Loucy (cell line): ENCODE results near the gene MTHFSD.

Experiments used
- H2AFZ ChIP-seq: fragments of 200-600 bp; sonication (generic); 2 replicates; pipeline ENCODE4 v1.6.0; 2016; ENCODE audit warnings: antibody characterized with exemption, mild to moderate bottlenecking, low read length, moderate library complexity
- H3F3A ChIP-seq: fragments of 200-600 bp; 2 replicates; pipeline ENCODE4 v1.6.0; 2016; ENCODE audit warnings: antibody characterized with exemption, low read depth, mild to moderate bottlenecking
- H3K27me3 ChIP-seq: fragments of 200-600 bp; sonication (generic); 2 replicates; pipeline ENCODE4 v1.6.1; 2014; ENCODE audit warnings: low read length, mild to moderate bottlenecking; ENCODE audit not compliant: insufficient read depth, poor library complexity, severe bottlenecking
- H3K36me3 ChIP-seq: fragments of 200-600 bp; sonication (generic); 2 replicates; pipeline ENCODE4 v1.6.1; 2016; ENCODE audit warnings: low read length; ENCODE audit not compliant: insufficient read depth
- H3K4me1 ChIP-seq: fragments of 200-600 bp; sonication (generic); 2 replicates; pipeline ENCODE4 v1.5.1; 2014; ENCODE audit warnings: low read length, mild to moderate bottlenecking; ENCODE audit not compliant: insufficient read depth, poor library complexity, severe bottlenecking
- H3K4me2 ChIP-seq: fragments of 200-600 bp; sonication (generic); 2 replicates; pipeline ENCODE4 v1.6.0; 2014; ENCODE audit warnings: antibody characterized with exemption, low read length, low read depth, mild to moderate bottlenecking; ENCODE audit not compliant: poor library complexity, severe bottlenecking
- H3K4me3 ChIP-seq: fragments of 200-600 bp; sonication (generic); 2 replicates; pipeline ENCODE4 v1.5.1; 2014; ENCODE audit warnings: low read length, mild to moderate bottlenecking, mixed read lengths; ENCODE audit not compliant: poor library complexity, severe bottlenecking
- H3K79me2 ChIP-seq: fragments of 200-600 bp; sonication (generic); 2 replicates; pipeline ENCODE4 v1.6.1; 2014; ENCODE audit warnings: low read length; ENCODE audit not compliant: insufficient read depth
- H3K9ac ChIP-seq: fragments of 200-600 bp; sonication (generic); 2 replicates; pipeline ENCODE4 v1.6.0; 2014; ENCODE audit warnings: mild to moderate bottlenecking, low read depth, low read length, moderate library complexity; ENCODE audit not compliant: poor library complexity, severe bottlenecking
- H3K9me2 ChIP-seq: fragments of 200-600 bp; sonication (generic); replicated peaks from 2 replicates; pipeline ENCODE4 v1.6.1; 2016; ENCODE audit warnings: low read depth, low read length, mixed read lengths
- H3K9me3 ChIP-seq: fragments of 200-600 bp; sonication (generic); 2 replicates; pipeline ENCODE4 v1.6.1; 2014; ENCODE audit warnings: mild to moderate bottlenecking, antibody characterized with exemption, low read length, low read depth; ENCODE audit not compliant: insufficient read depth
- H4K20me1 ChIP-seq: fragments of 200-600 bp; sonication (generic); 2 replicates; pipeline ENCODE4 v1.6.0; 2014; ENCODE audit warnings: antibody characterized with exemption, low read length, mild to moderate bottlenecking; ENCODE audit not compliant: insufficient read depth, poor library complexity, severe bottlenecking
- EZH2phosphoT487 ChIP-seq: fragments of 200-600 bp; IDR thresholded peaks from 2 replicates; pipeline ENCODE4 v1.6.1; 2018; ENCODE audit warnings: antibody characterized with exemption, mild to moderate bottlenecking, moderate library complexity, borderline replicate concordance
- TF ChIP-seq, protein P1 (sequence below): fragments of 200-600 bp; sonication (generic); conservative IDR thresholded peaks from 2 replicates; pipeline ENCODE4 v1.5.1; 2014; ENCODE audit warnings: mild to moderate bottlenecking, antibody characterized with exemption, low read length

Gene MTHFSD

GRCh38 chr16:86597126-86597879 lies 42.3 kb upstream of the MTHFSD start:
- Histone ChIP-seq H3F3A (no peaks in the 10 kb centered on the region), H3K4me1 (peaks cover 26% of the 10 kb centered on the region), H3K9me3 (no peaks in the 10 kb centered on the region), H2AFZ (no peak overlapping the region), H3K4me3 (no peak overlapping the region), H3K79me2 (no peaks in the 10 kb centered on the region), H4K20me1 (no peaks in the 10 kb centered on the region), H3K9ac (no peak overlapping the region), H3K4me2 (no peak overlapping the region), H3K36me3 (no peaks in the 10 kb centered on the region), H3K9me2 (no peaks in the 10 kb centered on the region), H3K27me3 (no peaks in the 10 kb centered on the region)
- TF ChIP-seq EZH2phosphoT487 = no peak
- TF ChIP-seq, protein P1, sequence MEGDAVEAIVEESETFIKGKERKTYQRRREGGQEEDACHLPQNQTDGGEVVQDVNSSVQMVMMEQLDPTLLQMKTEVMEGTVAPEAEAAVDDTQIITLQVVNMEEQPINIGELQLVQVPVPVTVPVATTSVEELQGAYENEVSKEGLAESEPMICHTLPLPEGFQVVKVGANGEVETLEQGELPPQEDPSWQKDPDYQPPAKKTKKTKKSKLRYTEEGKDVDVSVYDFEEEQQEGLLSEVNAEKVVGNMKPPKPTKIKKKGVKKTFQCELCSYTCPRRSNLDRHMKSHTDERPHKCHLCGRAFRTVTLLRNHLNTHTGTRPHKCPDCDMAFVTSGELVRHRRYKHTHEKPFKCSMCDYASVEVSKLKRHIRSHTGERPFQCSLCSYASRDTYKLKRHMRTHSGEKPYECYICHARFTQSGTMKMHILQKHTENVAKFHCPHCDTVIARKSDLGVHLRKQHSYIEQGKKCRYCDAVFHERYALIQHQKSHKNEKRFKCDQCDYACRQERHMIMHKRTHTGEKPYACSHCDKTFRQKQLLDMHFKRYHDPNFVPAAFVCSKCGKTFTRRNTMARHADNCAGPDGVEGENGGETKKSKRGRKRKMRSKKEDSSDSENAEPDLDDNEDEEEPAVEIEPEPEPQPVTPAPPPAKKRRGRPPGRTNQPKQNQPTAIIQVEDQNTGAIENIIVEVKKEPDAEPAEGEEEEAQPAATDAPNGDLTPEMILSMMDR = no peak

DNA sequence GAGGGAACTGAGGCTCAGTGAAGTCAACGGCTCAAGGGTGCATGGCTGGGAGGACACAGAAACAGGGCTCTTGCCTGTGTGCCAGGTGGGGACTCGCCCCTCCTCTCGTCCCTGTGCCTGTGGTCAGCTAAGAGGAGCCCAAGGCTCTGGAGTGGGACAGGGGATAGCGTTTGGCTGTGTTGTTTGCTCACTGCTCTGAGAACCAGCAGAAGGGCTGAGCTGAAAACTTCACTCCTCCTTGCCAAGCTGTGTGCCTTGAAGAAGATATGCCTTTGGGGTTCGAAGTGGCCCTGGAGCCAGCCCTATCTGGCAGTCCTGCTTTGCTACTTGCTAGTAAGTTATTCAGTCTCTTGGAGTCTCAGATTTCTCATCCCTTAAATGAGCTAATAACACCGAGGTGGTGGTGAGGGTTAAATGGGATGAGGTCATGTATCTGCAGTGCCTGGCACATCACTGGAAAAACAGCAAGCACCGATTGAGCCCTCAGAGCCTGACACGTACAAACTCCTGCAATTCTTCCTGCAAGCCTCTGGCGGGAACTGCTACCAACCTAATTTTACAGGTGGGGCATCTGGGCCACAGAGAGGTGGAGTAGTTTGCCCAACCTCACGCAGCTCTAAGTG lies 41.1 kb upstream of the MTHFSD start:
- no peaks in the 10 kb centered on the region for H3K9me2 ChIP-seq
- H3K36me3 ChIP-seq = no peaks in the 10 kb centered on the region
- no peaks in the 10 kb centered on the region for H3K79me2 ChIP-seq
- H3K4me3 ChIP-seq = no peak overlapping the region
- no peak overlapping the region for H2AFZ ChIP-seq
- no peaks in the 10 kb centered on the region for H3K9me3 ChIP-seq
- no peak overlapping the region for H3K9ac ChIP-seq
- H4K20me1 ChIP-seq = no peaks in the 10 kb centered on the region
- H3K4me2 ChIP-seq = no peak overlapping the region
- H3K27me3 ChIP-seq = no peaks in the 10 kb centered on the region
- TF ChIP-seq, protein P1 = no peak
- TF ChIP-seq EZH2phosphoT487 = no peak
- peaks cover 27% of the 10 kb centered on the region for H3K4me1 ChIP-seq
- no peaks in the 10 kb centered on the region for H3F3A ChIP-seq

DNA sequence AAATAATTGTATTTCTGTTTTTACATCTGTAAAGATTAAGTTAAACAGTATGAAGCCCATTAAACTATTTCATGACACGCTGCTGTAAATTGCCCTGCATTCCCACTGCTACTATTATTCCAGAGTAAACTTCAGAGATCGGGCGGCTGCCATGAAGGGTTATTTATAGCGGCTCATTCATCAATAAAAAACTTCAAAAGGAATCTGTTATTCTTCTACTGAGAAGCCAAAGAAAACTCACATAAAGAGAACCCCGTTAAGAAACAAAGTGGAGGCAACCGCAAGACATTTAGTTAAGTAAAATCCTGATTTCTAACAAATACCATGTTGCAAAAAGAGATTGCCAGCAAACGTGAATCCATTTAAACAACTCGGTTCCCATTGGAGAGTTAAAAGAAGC lies 39.7 kb upstream of the MTHFSD start:
- Histone ChIP-seq H3K9me3 (no peaks in the 10 kb centered on the region), H3K79me2 (no peaks in the 10 kb centered on the region), H4K20me1 (no peaks in the 10 kb centered on the region), H3K4me3 (no peak overlapping the region), H3K27me3 (no peaks in the 10 kb centered on the region), H3K36me3 (no peaks in the 10 kb centered on the region), H3K4me1 (peaks cover 27% of the 10 kb centered on the region), H2AFZ (no peak overlapping the region), H3F3A (no peaks in the 10 kb centered on the region), H3K9ac (no peak overlapping the region), H3K4me2 (no peak overlapping the region), H3K9me2 (no peaks in the 10 kb centered on the region)
- TF ChIP-seq EZH2phosphoT487 = no peak
- TF ChIP-seq, protein P1 = no peak
